ENCODE data around the gene CEP120.
A peak's percentile ranks its signal among the peaks of the same experiment; 100 is the strongest.

CEP120 gene

DNA sequence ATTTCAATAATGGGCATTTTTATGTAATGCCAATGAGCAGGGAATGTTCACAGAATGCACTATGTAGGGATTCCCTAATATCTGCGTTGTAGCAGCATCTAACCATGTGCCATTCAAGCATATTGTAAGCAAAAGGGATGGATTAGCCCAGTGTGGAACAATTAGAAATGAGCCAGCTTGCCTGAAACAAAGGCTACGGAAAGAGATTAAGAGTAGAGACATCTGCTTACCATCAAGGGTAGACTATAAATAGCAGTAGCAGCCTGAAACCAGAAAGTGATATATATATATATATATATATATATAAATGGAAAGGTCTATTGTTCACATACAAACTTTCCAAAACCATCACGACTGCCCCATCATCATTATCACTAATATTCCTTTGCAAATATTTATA lies 31.9 kb upstream of the CEP120 start:
- H3K79me2 ChIP-seq (ENCODE audit: control insufficient read depth, insufficient read depth, low read length, poor library complexity) = no peaks in the 10 kb centered on the region
- H3K23ac ChIP-seq (ENCODE audit: low read length) = no peak overlapping the region
- WGBS (ENCODE audit: extremely low coverage, insufficient coverage, insufficient read length) = no CpG with 5 or more reads among the region's 3 CpGs
- no peaks in the 10 kb centered on the region for H3K4me1 ChIP-seq (ENCODE audit: control insufficient read depth in 1 of 2, insufficient read depth in 2 of 2, low read length in 2 of 2)
- H3K27me3 ChIP-seq (ENCODE audit: insufficient read depth, low read length) = no peaks in the 10 kb centered on the region
- H3K4ac ChIP-seq (ENCODE audit: low read depth, low read length) = no peak overlapping the region
- H3K9ac ChIP-seq (ENCODE audit: low read length) = no peak overlapping the region
- H3K36me3 ChIP-seq (ENCODE audit: control insufficient read depth in 1 of 2, insufficient read depth in 2 of 2, low read length in 2 of 2) = no peaks in the 10 kb centered on the region
- H4K8ac ChIP-seq (ENCODE audit: low read depth, low read length) = no peak overlapping the region
- no peak overlapping the region for H3K27ac ChIP-seq (ENCODE audit: low read depth, low read length)
- no peak overlapping the region for H2BK120ac ChIP-seq (ENCODE audit: insufficient read depth, low read length, poor library complexity)
- H2AFZ ChIP-seq (ENCODE audit: insufficient read depth, low read length, poor library complexity) = no peak overlapping the region
- DNase-seq = no peak
- H4K12ac ChIP-seq (ENCODE audit: low read depth, low read length) = no peak overlapping the region
- H2BK5ac ChIP-seq (ENCODE audit: low read depth, low read length, poor library complexity) = no peak overlapping the region
- H3K9me3 ChIP-seq (ENCODE audit: insufficient read depth, low read depth, low read length) = no peaks in the 10 kb centered on the region
- no peak overlapping the region for H4K91ac ChIP-seq (ENCODE audit: low read depth, low read length)
- H2BK12ac ChIP-seq (ENCODE audit: low read length) = no peak overlapping the region
- H3K4me2 ChIP-seq (ENCODE audit: low read length) = no peak overlapping the region
- no peaks in the 10 kb centered on the region for H3K79me1 ChIP-seq (ENCODE audit: low read length)
- H2AK5ac ChIP-seq (ENCODE audit: low read length) = no peak overlapping the region
- H3K18ac ChIP-seq (ENCODE audit: low read length) = no peak overlapping the region
- no peak overlapping the region for H3K14ac ChIP-seq (ENCODE audit: low read length)
- no peak overlapping the region for H3K4me3 ChIP-seq (ENCODE audit: low read depth, low read length)

GRCh38 chr5:123454259-123454911 lies 31.2 kb upstream of the CEP120 start:
- no peak overlapping the region for H2AK5ac ChIP-seq (ENCODE audit: low read length)
- peak in 1 of 2 donors; percentile 23 for DNase-seq
- no CpG with 5 or more reads among the region's 1 CpG for WGBS (ENCODE audit: extremely low coverage, insufficient coverage, insufficient read length)

DNA sequence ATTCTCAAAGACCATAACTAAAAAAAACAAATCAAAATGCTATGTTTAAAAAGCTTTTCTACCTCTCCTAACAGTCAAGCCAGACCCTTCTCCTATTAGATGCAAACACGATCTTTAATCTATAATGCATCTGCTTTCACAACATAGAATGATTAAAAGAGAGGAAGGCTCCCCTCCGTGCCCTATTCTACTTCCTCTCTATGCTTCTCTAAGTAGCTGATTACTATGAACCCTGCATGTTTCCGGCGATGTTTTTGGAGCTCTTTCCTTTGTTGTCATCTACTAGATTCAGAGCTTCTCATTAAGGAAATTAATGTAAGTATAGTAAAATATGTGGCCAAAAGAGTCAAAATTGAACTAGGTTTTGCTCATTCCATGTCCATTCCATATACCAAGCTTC lies 29.2 kb upstream of the CEP120 start:
- H3K14ac ChIP-seq (ENCODE audit: low read length) = no peak overlapping the region
- H3K23ac ChIP-seq (ENCODE audit: low read length) = no peak overlapping the region
- H3K4ac ChIP-seq (ENCODE audit: low read depth, low read length) = no peak overlapping the region
- no peaks in the 10 kb centered on the region for H3K36me3 ChIP-seq (ENCODE audit: control insufficient read depth in 1 of 2, insufficient read depth in 2 of 2, low read length in 2 of 2)
- WGBS (ENCODE audit: extremely low coverage, insufficient coverage, insufficient read length) = no CpG with 5 or more reads among the region's 4 CpGs
- no peak overlapping the region for H2AFZ ChIP-seq (ENCODE audit: insufficient read depth, low read length, poor library complexity)
- H3K79me1 ChIP-seq (ENCODE audit: low read length) = no peaks in the 10 kb centered on the region
- H4K12ac ChIP-seq (ENCODE audit: low read depth, low read length) = no peak overlapping the region
- H4K8ac ChIP-seq (ENCODE audit: low read depth, low read length) = no peak overlapping the region
- no peak overlapping the region for H3K4me2 ChIP-seq (ENCODE audit: low read length)
- no peak overlapping the region for H2AK5ac ChIP-seq (ENCODE audit: low read length)
- no peak overlapping the region for H3K9ac ChIP-seq (ENCODE audit: low read length)
- no peak overlapping the region for H3K4me3 ChIP-seq (ENCODE audit: low read depth, low read length)
- H2BK12ac ChIP-seq (ENCODE audit: low read length) = no peak overlapping the region
- H3K4me1 ChIP-seq (ENCODE audit: control insufficient read depth in 1 of 2, insufficient read depth in 2 of 2, low read length in 2 of 2) = no peaks in the 10 kb centered on the region
- H3K9me3 ChIP-seq (ENCODE audit: insufficient read depth, low read depth, low read length) = no peaks in the 10 kb centered on the region
- no peak overlapping the region for H3K18ac ChIP-seq (ENCODE audit: low read length)
- no peak overlapping the region for H2BK5ac ChIP-seq (ENCODE audit: low read depth, low read length, poor library complexity)
- no peaks in the 10 kb centered on the region for H3K27me3 ChIP-seq (ENCODE audit: insufficient read depth, low read length)
- no peak overlapping the region for H4K91ac ChIP-seq (ENCODE audit: low read depth, low read length)
- no peak overlapping the region for H3K27ac ChIP-seq (ENCODE audit: low read depth, low read length)
- DNase-seq = no peak
- no peak overlapping the region for H2BK120ac ChIP-seq (ENCODE audit: insufficient read depth, low read length, poor library complexity)
- no peaks in the 10 kb centered on the region for H3K79me2 ChIP-seq (ENCODE audit: control insufficient read depth, insufficient read depth, low read length, poor library complexity)

More at GRCh38 chr5:123454259-123454911, 31.2 kb upstream of the CEP120 start:
- H3K18ac ChIP-seq (ENCODE audit: low read length) = no peak overlapping the region
- H4K91ac ChIP-seq (ENCODE audit: low read depth, low read length) = no peak overlapping the region
- no peak overlapping the region for H3K9ac ChIP-seq (ENCODE audit: low read length)
- no peaks in the 10 kb centered on the region for H3K36me3 ChIP-seq (ENCODE audit: control insufficient read depth in 1 of 2, insufficient read depth in 2 of 2, low read length in 2 of 2)
- no peaks in the 10 kb centered on the region for H3K27me3 ChIP-seq (ENCODE audit: insufficient read depth, low read length)
- no peak overlapping the region for H4K8ac ChIP-seq (ENCODE audit: low read depth, low read length)
- no peak overlapping the region for H2BK5ac ChIP-seq (ENCODE audit: low read depth, low read length, poor library complexity)
- no peaks in the 10 kb centered on the region for H3K9me3 ChIP-seq (ENCODE audit: insufficient read depth, low read depth, low read length)
- H3K23ac ChIP-seq (ENCODE audit: low read length) = no peak overlapping the region
- no peak overlapping the region for H3K14ac ChIP-seq (ENCODE audit: low read length)
- no peaks in the 10 kb centered on the region for H3K4me1 ChIP-seq (ENCODE audit: control insufficient read depth in 1 of 2, insufficient read depth in 2 of 2, low read length in 2 of 2)
- H2BK120ac ChIP-seq (ENCODE audit: insufficient read depth, low read length, poor library complexity) = no peak overlapping the region
- no peak overlapping the region for H3K27ac ChIP-seq (ENCODE audit: low read depth, low read length)
- no peak overlapping the region for H2AFZ ChIP-seq (ENCODE audit: insufficient read depth, low read length, poor library complexity)
- H3K79me2 ChIP-seq (ENCODE audit: control insufficient read depth, insufficient read depth, low read length, poor library complexity) = no peaks in the 10 kb centered on the region
- no peak overlapping the region for H3K4me2 ChIP-seq (ENCODE audit: low read length)
- H3K4me3 ChIP-seq (ENCODE audit: low read depth, low read length) = no peak overlapping the region
- H2BK12ac ChIP-seq (ENCODE audit: low read length) = no peak overlapping the region
- no peak overlapping the region for H4K12ac ChIP-seq (ENCODE audit: low read depth, low read length)
- H3K4ac ChIP-seq (ENCODE audit: low read depth, low read length) = no peak overlapping the region
- no peaks in the 10 kb centered on the region for H3K79me1 ChIP-seq (ENCODE audit: low read length)

- H2AK5ac ChIP-seq (ENCODE audit: low read length) = no peak overlapping the region
- no CpG with 5 or more reads among the region's 3 CpGs for WGBS (ENCODE audit: extremely low coverage, insufficient coverage, insufficient read length)
- no peaks in the 10 kb centered on the region for H3K4me1 ChIP-seq (ENCODE audit: control insufficient read depth in 1 of 2, insufficient read depth in 2 of 2, low read length in 2 of 2)
Measured at GRCh38 chr5:123451047-123451446, 27.8 kb upstream of the CEP120 start.

More at GRCh38 chr5:123451047-123451446, 27.8 kb upstream of the CEP120 start:
- no peaks in the 10 kb centered on the region for H3K79me1 ChIP-seq (ENCODE audit: low read length)
- no peaks in the 10 kb centered on the region for H3K27me3 ChIP-seq (ENCODE audit: insufficient read depth, low read length)
- H2BK120ac ChIP-seq (ENCODE audit: insufficient read depth, low read length, poor library complexity) = no peak overlapping the region
- H3K4ac ChIP-seq (ENCODE audit: low read depth, low read length) = no peak overlapping the region
- H4K12ac ChIP-seq (ENCODE audit: low read depth, low read length) = no peak overlapping the region
- no peak overlapping the region for H2AFZ ChIP-seq (ENCODE audit: insufficient read depth, low read length, poor library complexity)
- no peaks in the 10 kb centered on the region for H3K36me3 ChIP-seq (ENCODE audit: control insufficient read depth in 1 of 2, insufficient read depth in 2 of 2, low read length in 2 of 2)
- no peak overlapping the region for H3K23ac ChIP-seq (ENCODE audit: low read length)
- no peak for DNase-seq
- no peaks in the 10 kb centered on the region for H3K9me3 ChIP-seq (ENCODE audit: insufficient read depth, low read depth, low read length)
- H3K4me2 ChIP-seq (ENCODE audit: low read length) = no peak overlapping the region
- H3K14ac ChIP-seq (ENCODE audit: low read length) = no peak overlapping the region
- H4K91ac ChIP-seq (ENCODE audit: low read depth, low read length) = no peak overlapping the region
- no peak overlapping the region for H3K27ac ChIP-seq (ENCODE audit: low read depth, low read length)
- H3K79me2 ChIP-seq (ENCODE audit: control insufficient read depth, insufficient read depth, low read length, poor library complexity) = no peaks in the 10 kb centered on the region
- H3K9ac ChIP-seq (ENCODE audit: low read length) = no peak overlapping the region
- H2BK5ac ChIP-seq (ENCODE audit: low read depth, low read length, poor library complexity) = no peak overlapping the region
- no peak overlapping the region for H3K4me3 ChIP-seq (ENCODE audit: low read depth, low read length)
- no peak overlapping the region for H2BK12ac ChIP-seq (ENCODE audit: low read length)
- H3K18ac ChIP-seq (ENCODE audit: low read length) = no peak overlapping the region
- no peak overlapping the region for H4K8ac ChIP-seq (ENCODE audit: low read depth, low read length)
